K562 (cell line): ENCODE measurements around the gene HPN. TPM values are rescaled to one million over a fixed set of nuclear protein-coding genes. Genes with fewer than 3 reads are reported as not detected.
A peak's percentile ranks its signal among the peaks of the same experiment; 100 is the strongest.

ENCODE experiments used
- ATAC-seq: fragments of 200-7000 bp; cut with Tn5 transposase; 3 replicates; pipeline ENCODE4 v1.9.1; 2020; ENCODE audit warnings: moderate library complexity
- BruUV-seq: library from RNA; stranded (reverse); fragments of 400-500 nt; replicated peaks from 2 replicates; lab custom pipeline; 2021; lab: Mats Ljungman, UMichigan
- CTCF ChIA-PET: fragments of 300-600 bp; formaldehyde crosslinking; extraction: SDS; loops from one replicate; lab custom pipeline; 2021; ENCODE audit warnings: low intra/inter-chr PET ratio; lab: Yijun Ruan, JAX
- POLR2A ChIA-PET: fragments of 300-600, 350-650 bp; sonication (Branson Sonifier 250); formaldehyde crosslinking; extraction: SDS; loops from one replicate; lab custom pipeline; 2021; ENCODE audit warnings: antibody characterized with exemption, inconsistent platforms; lab: Yijun Ruan, JAX
- DNase-seq, 4 experiments: peaks; one replicate each; pipeline versions ENCODE4 v3.0.0 to v3.0.0-alpha.2; 2011 to 2018; ENCODE audit warnings: low spot score in 3 of 4, mixed read lengths in 3 of 4; ENCODE audit errors: extremely low read depth in 1 of 4
- FAIRE-seq: peaks from 2 replicates; lab custom pipeline; 2011; peaks lifted over from hg19 to GRCh38; lab: Jason Lieb, UNC
- H2AFZ ChIP-seq: 2 replicates; pipeline ENCODE4 v1.6.0; 2011; ENCODE audit warnings: low read depth, low read length, control low read depth, inconsistent platforms
- H3K27ac ChIP-seq: fragments of 200-600 bp; 3 replicates; pipeline ENCODE4 v1.8.0; 2011; ENCODE audit warnings: low read depth, mild to moderate bottlenecking, control low read depth, inconsistent platforms, low read length, moderate library complexity, mixed read lengths; ENCODE audit errors: extremely low read depth
- H3K27me3 ChIP-seq, 2 experiments: fragments of 300-600 bp in 1 of 2; 2 replicates in 1 of 2; 3 replicates in 1 of 2; pipeline versions ENCODE4 v1.6.0 to v1.8.0; 2011; ENCODE audit warnings: inconsistent platforms in 2 of 2, low read length in 2 of 2, mild to moderate bottlenecking in 1 of 2, mixed read lengths in 1 of 2, moderate library complexity in 1 of 2; ENCODE audit not compliant: control insufficient read depth in 2 of 2, insufficient read depth in 2 of 2
- H3K36me3 ChIP-seq: fragments of 300-600 bp; 3 replicates; pipeline ENCODE4 v1.8.0; 2011; ENCODE audit warnings: mild to moderate bottlenecking, low read length, inconsistent platforms; ENCODE audit not compliant: control insufficient read depth, insufficient read depth
- H3K4me1 ChIP-seq, 2 experiments: fragments of 200-600 bp in 1 of 2; replicated peaks in 1 of 2; 2 replicates in 1 of 2; 3 replicates in 1 of 2; pipeline versions ENCODE4 v1.5.1 to v1.8.0; 2011; ENCODE audit warnings: inconsistent platforms in 2 of 2, low read length in 2 of 2, mild to moderate bottlenecking in 1 of 2, mixed read lengths in 1 of 2, moderate library complexity in 1 of 2; ENCODE audit not compliant: control insufficient read depth in 2 of 2, insufficient read depth in 2 of 2
- H3K4me2 ChIP-seq: 2 replicates; pipeline ENCODE4 v1.6.1; 2011; ENCODE audit warnings: low read length, control low read depth, inconsistent platforms, mixed read lengths; ENCODE audit not compliant: insufficient read depth
- H3K4me3 ChIP-seq: fragments of 200-600 bp; sonication (generic), shearing (Covaris generic); 2 replicates; pipeline ENCODE4 v1.5.1; 2016; ENCODE audit warnings: control low read depth, inconsistent platforms
- H3K79me2 ChIP-seq: fragments of 200-600 bp; 3 replicates; pipeline ENCODE4 v1.8.0; 2011; ENCODE audit warnings: low read length, inconsistent platforms; ENCODE audit not compliant: control insufficient read depth, insufficient read depth
- H3K9ac ChIP-seq, 2 experiments: 2 replicates each; pipeline versions ENCODE4 v1.6.0 to v1.6.1; 2011; ENCODE audit warnings: low read depth in 2 of 2, low read length in 2 of 2, control low read depth in 1 of 2, inconsistent platforms in 1 of 2, mild to moderate bottlenecking in 1 of 2, mixed read lengths in 1 of 2; ENCODE audit not compliant: insufficient read depth in 1 of 2
- H3K9me1 ChIP-seq: one replicate; pipeline ENCODE4 v1.6.0; 2011; ENCODE audit warnings: inconsistent platforms, mild to moderate bottlenecking, low read length, moderate library complexity; ENCODE audit not compliant: control insufficient read depth, insufficient read depth
- H3K9me3 ChIP-seq: replicated peaks from 2 replicates; pipeline ENCODE4 v1.5.1; 2011; ENCODE audit warnings: low read depth, low read length, inconsistent platforms; ENCODE audit not compliant: control insufficient read depth, insufficient read depth
- H4K20me1 ChIP-seq: replicated peaks from 2 replicates; pipeline ENCODE4 v1.6.1; 2011; ENCODE audit warnings: low read length, inconsistent platforms, mixed read lengths; ENCODE audit not compliant: control insufficient read depth, insufficient read depth
- POLR2G ChIP-seq: fragments of 200-400 bp; formaldehyde crosslinking; IDR thresholded peaks from 2 replicates; pipeline ENCODE4 v1.6.1; 2017; ENCODE audit warnings: low read depth, mild to moderate bottlenecking, antibody characterized with exemption, low read length, moderate library complexity
- RBFOX2 ChIP-seq: fragments of 200-400 bp; formaldehyde crosslinking; IDR thresholded peaks from 2 replicates; pipeline ENCODE4 v1.6.1; 2017; ENCODE audit warnings: low read depth, mild to moderate bottlenecking, low read length, moderate library complexity
- TEAD1 ChIP-seq, 2 experiments: fragments of 450-650 bp in 1 of 2; sonication (generic) in 1 of 2; formaldehyde crosslinking; IDR thresholded peaks; 2 replicates each; pipeline versions ENCODE4 v1.4.0 to v1.8.0; 2020 to 2022; ENCODE audit warnings: mild to moderate bottlenecking in 2 of 2, missing genetic modification reagents in 1 of 2
- YY1 ChIP-seq, 3 experiments: IDR thresholded peaks; 2 replicates each; pipeline ENCODE4 v1.6.1; 2011; ENCODE audit warnings: low read length in 2 of 3, mild to moderate bottlenecking in 2 of 3, moderate library complexity in 2 of 3, borderline replicate concordance in 1 of 3, control low read depth in 1 of 3, low read depth in 1 of 3; ENCODE audit not compliant: insufficient read depth in 3 of 3, insufficient replicate concordance in 2 of 3, control insufficient read depth in 1 of 3, insufficient read length in 1 of 3; ENCODE audit errors: extremely low read depth in 1 of 3
- WGBS: fragments of 100-300 bp; shearing (Covaris generic); methylation state at CpG from one replicate; pipeline ENCODE4 v1.1.6; 2016; ENCODE audit warnings: low coverage, mixed read lengths; ENCODE audit not compliant: insufficient coverage; ENCODE audit errors: missing lambda C conversion rate; 5-methylcytosine and 5-hydroxymethylcytosine counted together
- in situ Hi-C: fragments of 300-500 bp; cut with MboI; formaldehyde crosslinking; loops from 4 replicates; pipeline ENCODE4 v1.15.0; 2018; ENCODE audit warnings: inconsistent platforms, mixed read lengths
- intact Hi-C: fragments of 100-400 bp; cut with micrococcal nuclease; formaldehyde crosslinking; loops from 2 replicates; pipeline ENCODE4 v1.14.2; 2022
- polyA plus RNA-seq, 8 experiments: library from polyadenylated mRNA; depleted of rRNA in 4 of 8; stranded (reverse) in 5 of 8; unstranded in 3 of 8; fragments of >200 nt; fragmentation: Nextera tagmentation in 2 of 8; fragmentation: Illumina TruSeq in 1 of 8; extraction: Ambion mirVana in 2 of 8; extraction: Trizol in 1 of 8; gene quantifications; 2 replicates each; pipeline versions ENCODE4 v1.2.1 to v1.2.3, GENCODE V29; 2011 to 2014; ENCODE audit warnings: inconsistent platforms in 1 of 8, missing spikeins in 1 of 8
- total RNA-seq, 7 experiments: library from RNA; depleted of rRNA in 6 of 7; stranded (reverse); fragments of >200 nt in 6 of 7; fragmentation: Illumina TruSeq in 2 of 7; extraction: Trizol in 2 of 7; gene quantifications; 2 replicates each; pipeline versions ENCODE4 v1.2.1 to v1.2.3, GENCODE V29; 2011 to 2021; ENCODE audit warnings: low replicate concordance in 1 of 7

The HPN gene
- total and polyA plus RNA-seq, 9 of the 15 experiments (the other 6 are each of a cell fraction or from before 2014, with no cell fraction given): 0.10 to 0.20 TPM; not detected in 7

- no peak for FAIRE-seq
- no peak overlapping the region for H3K27ac ChIP-seq
- BruUV-seq: no TSS peak
- DNase-seq: no peak
- H3K4me1 ChIP-seq: peaks cover 0 to 14% of the 10 kb centered on the region in 2 experiments; a peak in 4 of 5 replicates
- POLR2A ChIA-PET: interaction anchor here (0.6 to 3.3 kb wide), 4 partner anchors 10 to 127 kb away, joined by 3 to 18 read pairs (median 4); no protein-coding TSS in a partner anchor
- TF ChIP-seq TEAD1 (CRISPR knock-in tag; IDR thresholded peaks at IDR 0.05) (no peak), RBFOX2 (peak; percentile 38; the same call in 1 of the 2 replicates), POLR2G (peak; percentile 53), YY1 (IDR thresholded peaks at IDR 0.05; ENCODE audit: borderline replicate concordance in 1 of 3, control insufficient read depth in 1 of 3, extremely low read depth in 1 of 3, insufficient read depth in 3 of 3, insufficient read length in 1 of 3, insufficient replicate concordance in 2 of 3, low read depth in 1 of 3, low read length in 2 of 3) (no peak)
- TF ChIP-seq, all 486 proteins: peak for 2
- Histone ChIP-seq H3K9me1 (no peaks in the 10 kb centered on the region), H3K9me3 (no peaks in the 10 kb centered on the region), H3K79me2 (no peaks in the 10 kb centered on the region), H3K4me2 (no peak overlapping the region), H3K27me3 (no peaks in the 10 kb centered on the region), H3K9ac (no peak overlapping the region), H2AFZ (no peak overlapping the region), H3K4me3 (no peak overlapping the region), H3K36me3 (peaks cover 69% of the 10 kb centered on the region), H4K20me1 (0 out of 2 replicates have a peak, but pooled peaks cover 3% of the 10 kb centered on the region)
- CTCF ChIA-PET: no interaction called here
- WGBS: 90% methylated on average over 13 of the region's 21 CpGs
- no peak for ATAC-seq
- in situ Hi-C loops: no loop called here
- intact Hi-C loops: no loop called here
Observed at GRCh38 chr19:35025969-35026368, 15.6 kb upstream of the HPN start.
